Keratinocyte (primary cell): ENCODE data around the gene LRRC43. TPM values are rescaled to one million over a fixed set of nuclear protein-coding genes. Genes with fewer than 3 reads are reported as not detected.

Experiments used
- DNase-seq: peaks from one replicate; pipeline ENCODE4 v3.0.0-alpha.2; 2011; ENCODE audit warnings: low read depth, missing footprints, low spot score
- FAIRE-seq: peaks from 2 replicates; lab custom pipeline; 2011; peaks lifted over from hg19 to GRCh38; lab: Jason Lieb, UNC
- H2AFZ ChIP-seq: 2 replicates; pipeline ENCODE4 v1.6.0; 2012; ENCODE audit warnings: low read length, control low read depth, inconsistent platforms; ENCODE audit not compliant: control insufficient read depth
- H3K27ac ChIP-seq: 2 replicates; pipeline ENCODE4 v1.5.1; 2011; ENCODE audit warnings: low read length; ENCODE audit not compliant: control insufficient read depth, insufficient read depth
- H3K27me3 ChIP-seq: 3 replicates; pipeline ENCODE4 v1.6.0; 2011; ENCODE audit warnings: low read length; ENCODE audit not compliant: control insufficient read depth, insufficient read depth; ENCODE audit errors: extremely low read depth
- H3K36me3 ChIP-seq, 2 experiments: 2 replicates in 1 of 2; 3 replicates in 1 of 2; pipeline ENCODE4 v1.5.1; 2011; ENCODE audit warnings: low read length in 2 of 2, mild to moderate bottlenecking in 1 of 2; ENCODE audit not compliant: control insufficient read depth in 2 of 2, insufficient read depth in 2 of 2; ENCODE audit errors: extremely low read depth in 1 of 2
- H3K4me1 ChIP-seq: 3 replicates; pipeline ENCODE4 v1.5.1; 2011; ENCODE audit warnings: low read length; ENCODE audit not compliant: control insufficient read depth, insufficient read depth; ENCODE audit errors: extremely low read depth
- H3K4me2 ChIP-seq: 3 replicates; pipeline ENCODE4 v1.6.0; 2011; ENCODE audit warnings: low read depth, low read length; ENCODE audit not compliant: control insufficient read depth, insufficient read depth; ENCODE audit errors: extremely low read depth
- H3K4me3 ChIP-seq, 3 experiments: fragments of 200-600 bp in 1 of 3; sonication (generic) in 1 of 3; 2 replicates in 2 of 3; 3 replicates in 1 of 3; pipeline ENCODE4 v1.5.1; 2011 to 2016; ENCODE audit warnings: low read length in 3 of 3, mild to moderate bottlenecking in 3 of 3, control low read depth in 2 of 3, inconsistent platforms in 1 of 3, low read depth in 1 of 3, mixed read lengths in 1 of 3, mixed run types in 1 of 3, moderate library complexity in 1 of 3; ENCODE audit not compliant: control insufficient read depth in 2 of 3, insufficient read depth in 2 of 3; ENCODE audit errors: extremely low read depth in 1 of 3
- H3K79me2 ChIP-seq: 2 replicates; pipeline ENCODE4 v1.6.0; 2012; ENCODE audit warnings: low read length; ENCODE audit not compliant: control insufficient read depth, insufficient read depth
- H3K9ac ChIP-seq: 3 replicates; pipeline ENCODE4 v1.6.0; 2011; ENCODE audit warnings: low read length; ENCODE audit not compliant: control insufficient read depth, insufficient read depth; ENCODE audit errors: extremely low read depth
- H3K9me1 ChIP-seq: 3 replicates; pipeline ENCODE4 v1.6.0; 2011; ENCODE audit warnings: low read length; ENCODE audit not compliant: control insufficient read depth, insufficient read depth; ENCODE audit errors: extremely low read depth
- H3K9me3 ChIP-seq: 2 replicates; pipeline ENCODE4 v1.5.1; 2012; ENCODE audit warnings: low read depth, low read length; ENCODE audit not compliant: control insufficient read depth
- H4K20me1 ChIP-seq: 3 replicates; pipeline ENCODE4 v1.6.0; 2011; ENCODE audit warnings: low read length; ENCODE audit not compliant: control insufficient read depth, insufficient read depth; ENCODE audit errors: extremely low read depth
- EZH2 ChIP-seq: IDR thresholded peaks from one replicate; pipeline ENCODE4 v1.6.1; 2012; ENCODE audit warnings: inconsistent platforms, mild to moderate bottlenecking, low read length, moderate library complexity
- dilution Hi-C: fragments of 300-500 bp; cut with MboI; formaldehyde crosslinking; loops from one replicate; pipeline ENCODE4 v1.7.0; 2020; ENCODE audit warnings: low sequenced_read_pairs; ENCODE audit not compliant: extremely low pct_ligation_motif_present
- polyA plus RNA-seq, 5 experiments: library from polyadenylated mRNA; depleted of rRNA in 3 of 5; stranded (reverse) in 3 of 5; stranded (forward) in 1 of 5; unstranded in 1 of 5; fragments of >200 nt; gene quantifications; 1 replicate in 1 of 5; 2 replicates in 3 of 5; 3 replicates in 1 of 5; pipeline versions ENCODE4 v1.2.1 to v1.2.3, GENCODE V29; 2011 to 2012; ENCODE audit warnings: missing spikeins in 2 of 5, low read depth in 1 of 5, low replicate concordance in 1 of 5
- TF ChIP-seq, protein P1 (sequence below), 3 experiments: IDR thresholded peaks in 1 of 3; conservative IDR thresholded peaks in 1 of 3; optimal IDR thresholded peaks in 1 of 3; 2 replicates in 2 of 3; 3 replicates in 1 of 3; pipeline versions ENCODE3 to v1.5.1; 2011; ENCODE audit warnings: low read length in 3 of 3, mild to moderate bottlenecking in 3 of 3, moderate library complexity in 2 of 3, control low read depth in 1 of 3, inconsistent platforms in 1 of 3; ENCODE audit not compliant: insufficient read depth in 2 of 3; ENCODE audit errors: extremely low read depth in 1 of 3

Gene LRRC43
- polyA plus RNA-seq, 1 donor (not counting 4 experiments of a cell fraction or from before 2014, with no cell fraction given), result 0.45 TPM

DNA sequence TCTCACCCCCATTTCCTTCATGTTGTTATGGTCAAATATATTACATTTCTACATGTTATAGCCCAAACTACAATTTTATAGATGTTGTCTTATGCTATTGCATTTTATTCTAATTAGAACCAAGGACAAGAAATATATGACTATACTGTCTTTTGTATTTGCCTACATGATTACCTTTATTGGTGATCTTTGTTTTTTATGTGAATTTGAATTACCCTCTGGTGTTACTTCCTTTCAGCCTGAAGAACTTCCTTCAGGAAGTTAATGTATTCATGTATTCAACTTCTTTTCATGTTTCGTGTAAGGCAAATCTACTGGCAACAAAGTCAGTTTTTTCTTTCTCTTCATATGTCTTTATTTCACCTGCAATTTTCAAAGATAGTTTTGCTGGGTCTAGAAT is 11.9 kb downstream of the LRRC43 start:
- H3K9me3 ChIP-seq, result peaks cover 3% of the 10 kb centered on the region
- H3K4me1 ChIP-seq, result no peaks in the 10 kb centered on the region
- dilution Hi-C loops, result no loop called here
- H3K4me2 ChIP-seq, result no peak overlapping the region
- no peak for DNase-seq
- H3K27me3 ChIP-seq, result no peaks in the 10 kb centered on the region
- no peak overlapping the region for H3K9ac ChIP-seq
- H3K79me2 ChIP-seq, result no peaks in the 10 kb centered on the region
- H3K4me3 ChIP-seq, result no peak overlapping the region
- no peaks in the 10 kb centered on the region for H4K20me1 ChIP-seq
- H2AFZ ChIP-seq, result no peak overlapping the region
- H3K36me3 ChIP-seq, result no peaks in the 10 kb centered on the region
- no peaks in the 10 kb centered on the region for H3K9me1 ChIP-seq
- TF ChIP-seq EZH2, result no peak
- TF ChIP-seq, protein P1, sequence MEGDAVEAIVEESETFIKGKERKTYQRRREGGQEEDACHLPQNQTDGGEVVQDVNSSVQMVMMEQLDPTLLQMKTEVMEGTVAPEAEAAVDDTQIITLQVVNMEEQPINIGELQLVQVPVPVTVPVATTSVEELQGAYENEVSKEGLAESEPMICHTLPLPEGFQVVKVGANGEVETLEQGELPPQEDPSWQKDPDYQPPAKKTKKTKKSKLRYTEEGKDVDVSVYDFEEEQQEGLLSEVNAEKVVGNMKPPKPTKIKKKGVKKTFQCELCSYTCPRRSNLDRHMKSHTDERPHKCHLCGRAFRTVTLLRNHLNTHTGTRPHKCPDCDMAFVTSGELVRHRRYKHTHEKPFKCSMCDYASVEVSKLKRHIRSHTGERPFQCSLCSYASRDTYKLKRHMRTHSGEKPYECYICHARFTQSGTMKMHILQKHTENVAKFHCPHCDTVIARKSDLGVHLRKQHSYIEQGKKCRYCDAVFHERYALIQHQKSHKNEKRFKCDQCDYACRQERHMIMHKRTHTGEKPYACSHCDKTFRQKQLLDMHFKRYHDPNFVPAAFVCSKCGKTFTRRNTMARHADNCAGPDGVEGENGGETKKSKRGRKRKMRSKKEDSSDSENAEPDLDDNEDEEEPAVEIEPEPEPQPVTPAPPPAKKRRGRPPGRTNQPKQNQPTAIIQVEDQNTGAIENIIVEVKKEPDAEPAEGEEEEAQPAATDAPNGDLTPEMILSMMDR (optimal IDR thresholded peaks at IDR 0.05 in 1 of 3, IDR thresholded peaks at IDR 0.05 in 1 of 3, conservative IDR thresholded peaks at IDR 0.05 in 1 of 3; ENCODE audit: extremely low read depth in 1 of 3, insufficient read depth in 2 of 3, low read length in 3 of 3), result no peak
- no peak overlapping the region for H3K27ac ChIP-seq
- FAIRE-seq, result no peak

DNA sequence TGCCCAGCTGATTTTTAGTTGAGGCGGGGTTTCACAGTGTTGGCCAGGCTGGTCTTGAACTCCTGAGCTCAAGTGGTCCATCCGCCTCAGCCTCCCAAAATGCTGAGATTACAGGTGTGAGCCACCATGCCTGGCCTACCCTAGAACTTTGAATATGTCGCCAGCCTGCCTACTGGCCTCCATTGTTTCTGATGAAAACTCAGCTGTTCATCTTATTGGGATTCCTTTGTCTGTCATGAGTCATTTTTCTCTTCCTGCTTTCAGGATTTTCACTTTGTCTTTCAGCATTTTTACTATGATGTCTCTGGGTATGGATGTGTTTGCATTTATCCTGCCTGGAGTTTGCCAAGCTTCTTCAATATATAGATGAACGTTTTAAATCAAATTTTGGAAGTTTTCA is 12.5 kb downstream of the LRRC43 start:
- no peak for DNase-seq
- Histone ChIP-seq H3K36me3 (no peaks in the 10 kb centered on the region), H3K79me2 (no peaks in the 10 kb centered on the region), H3K9ac (no peak overlapping the region), H3K9me3 (peaks cover 3% of the 10 kb centered on the region), H3K4me2 (no peak overlapping the region), H3K27ac (no peak overlapping the region), H3K4me3 (no peak overlapping the region), H4K20me1 (no peaks in the 10 kb centered on the region), H3K4me1 (no peaks in the 10 kb centered on the region), H3K27me3 (no peaks in the 10 kb centered on the region), H3K9me1 (no peaks in the 10 kb centered on the region), H2AFZ (no peak overlapping the region)
- TF ChIP-seq EZH2, result no peak
- TF ChIP-seq, protein P1 (optimal IDR thresholded peaks at IDR 0.05 in 1 of 3, IDR thresholded peaks at IDR 0.05 in 1 of 3, conservative IDR thresholded peaks at IDR 0.05 in 1 of 3; ENCODE audit: extremely low read depth in 1 of 3, insufficient read depth in 2 of 3, low read length in 3 of 3), result no peak
- FAIRE-seq, result no peak
- dilution Hi-C loops, result no loop called here
